ENCODE data around the gene PTEN. TPM values are rescaled to one million over a fixed set of nuclear protein-coding genes. Genes with fewer than 3 reads are reported as not detected.
A peak's percentile ranks its signal among the peaks of the same experiment; 100 is the strongest.
"Not testable (repeated sequence)": the region's sequence is repeated elsewhere in the genome, so short reads cannot be mapped to it uniquely, and the experiment has no call there.

Gene PTEN
- total RNA-seq, 4 donors from 2014 or later, result 69.1 to 141 (median 91.8) TPM

GRCh38 chr10:87864496-87865059, 1.2 kb downstream of the PTEN start:
- Histone ChIP-seq H3K36me3 (no peaks in the 10 kb centered on the region), H3K4me3 (peak overlapping the region; percentile 90), H3K27ac (peak overlapping the region; percentile 97), H3K4me1 (peaks cover 40% of the 10 kb centered on the region), H3K9me3 (no peaks in the 10 kb centered on the region), H3K27me3 (no peaks in the 10 kb centered on the region)
- DNase-seq (ENCODE audit: low spot score in 2 of 2), result no peak
- TF ChIP-seq POLR2A (IDR thresholded peaks at IDR 0.05), result no peak
- TF ChIP-seq EP300 (IDR thresholded peaks at IDR 0.05), result no peak
- no peak for TF ChIP-seq POLR2AphosphoS5 (IDR thresholded peaks at IDR 0.05)
- TF ChIP-seq CTCF (IDR thresholded peaks at IDR 0.05), result no peak
- under 1% methylated on average over 16 of the region's 16 CpGs for WGBS

GRCh38 chr10:87865241-87865881, 1.9 kb downstream of the PTEN start:
- peak overlapping the region; percentile 90 for H3K4me3 ChIP-seq
- TF ChIP-seq POLR2AphosphoS5 (IDR thresholded peaks at IDR 0.05), result no peak
- TF ChIP-seq CTCF (IDR thresholded peaks at IDR 0.05), result no peak
- H3K9me3 ChIP-seq, result no peaks in the 10 kb centered on the region
- DNase-seq (ENCODE audit: low spot score in 2 of 2), result no peak
- WGBS, result 4% methylated on average over 4 of the region's 4 CpGs
- H3K27ac ChIP-seq, result peak overlapping the region; percentile 97
- no peaks in the 10 kb centered on the region for H3K27me3 ChIP-seq
- peaks cover 44% of the 10 kb centered on the region for H3K4me1 ChIP-seq
- no peaks in the 10 kb centered on the region for H3K36me3 ChIP-seq

GRCh38 chr10:87866412-87866974, 3.1 kb downstream of the PTEN start:
- no peaks in the 10 kb centered on the region for H3K9me3 ChIP-seq
- H3K36me3 ChIP-seq, result no peaks in the 10 kb centered on the region
- peak overlapping the region; percentile 1 for H3K27ac ChIP-seq
- no peaks in the 10 kb centered on the region for H3K27me3 ChIP-seq
- no peak for TF ChIP-seq POLR2A (IDR thresholded peaks at IDR 0.05)
- no peak for TF ChIP-seq EP300 (IDR thresholded peaks at IDR 0.05)
- TF ChIP-seq POLR2AphosphoS5 (IDR thresholded peaks at IDR 0.05), result no peak
- TF ChIP-seq CTCF (IDR thresholded peaks at IDR 0.05), result no peak
- peaks cover 44% of the 10 kb centered on the region for H3K4me1 ChIP-seq
- WGBS, result 6% methylated on average over 3 of the region's 3 CpGs
- H3K4me3 ChIP-seq, result peak overlapping the region; percentile 90
- DNase-seq (ENCODE audit: low spot score in 2 of 2), result no peak

GRCh38 chr10:87867453-87867852, 4.0 kb downstream of the PTEN start:
- H3K4me3 ChIP-seq, result peak overlapping the region; percentile 90
- H3K4me1 ChIP-seq, result peaks cover 49% of the 10 kb centered on the region
- H3K27ac ChIP-seq, result no peak overlapping the region
- H3K9me3 ChIP-seq, result no peaks in the 10 kb centered on the region
- H3K27me3 ChIP-seq, result no peaks in the 10 kb centered on the region
- no peak for DNase-seq (ENCODE audit: low spot score in 2 of 2)
- no peaks in the 10 kb centered on the region for H3K36me3 ChIP-seq
- TF ChIP-seq EP300 (IDR thresholded peaks at IDR 0.05), result no peak
- TF ChIP-seq POLR2AphosphoS5 (IDR thresholded peaks at IDR 0.05), result no peak
- TF ChIP-seq CTCF (IDR thresholded peaks at IDR 0.05), result no peak
- TF ChIP-seq POLR2A (IDR thresholded peaks at IDR 0.05), result no peak

- Histone ChIP-seq H3K4me3 (peak overlapping the region; percentile 90), H3K27ac (no peak overlapping the region), H3K36me3 (no peaks in the 10 kb centered on the region), H3K9me3 (no peaks in the 10 kb centered on the region), H3K27me3 (no peaks in the 10 kb centered on the region), H3K4me1 (peaks cover 55% of the 10 kb centered on the region)
- no peak for TF ChIP-seq EP300 (IDR thresholded peaks at IDR 0.05)
- no peak for TF ChIP-seq POLR2A (IDR thresholded peaks at IDR 0.05)
- no peak for TF ChIP-seq POLR2AphosphoS5 (IDR thresholded peaks at IDR 0.05)
- TF ChIP-seq CTCF (IDR thresholded peaks at IDR 0.05), result no peak
- DNase-seq (ENCODE audit: low spot score in 2 of 2), result no peak
- 6% methylated on average over 1 of the region's 1 CpG for WGBS
These were observed 4.9 kb downstream of the PTEN start for GRCh38 chr10:87868277-87868676.

- H3K4me3 ChIP-seq, result peak overlapping the region; percentile 90
These were observed 5.7 kb downstream of the PTEN start for GRCh38 chr10:87869139-87869538.

More at GRCh38 chr10:87869139-87869538, 5.7 kb downstream of the PTEN start:
- not testable (repeated sequence) for H3K9me3 ChIP-seq; DNase-seq (ENCODE audit: low spot score in 2 of 2); H3K27me3 ChIP-seq; H3K36me3 ChIP-seq; H3K27ac ChIP-seq
- peaks cover 64% of the 10 kb centered on the region for H3K4me1 ChIP-seq
- WGBS, result 67% methylated on average over 9 of the region's 9 CpGs
